K562 (cell line): Measurements from ENCODE around the gene FAM78A. TPM values are rescaled to one million over a fixed set of nuclear protein-coding genes. Genes with fewer than 3 reads are reported as not detected.

Source experiments
- ATAC-seq: fragments of 200-7000 bp; cut with Tn5 transposase; 3 replicates; pipeline ENCODE4 v1.9.1; 2020; ENCODE audit warnings: moderate library complexity
- BruUV-seq: library from RNA; stranded (reverse); fragments of 400-500 nt; replicated peaks from 2 replicates; lab custom pipeline; 2021; lab: Mats Ljungman, UMichigan
- CTCF ChIA-PET: fragments of 300-600 bp; formaldehyde crosslinking; extraction: SDS; loops from one replicate; lab custom pipeline; 2021; ENCODE audit warnings: low intra/inter-chr PET ratio; lab: Yijun Ruan, JAX
- POLR2A ChIA-PET: fragments of 300-600, 350-650 bp; sonication (Branson Sonifier 250); formaldehyde crosslinking; extraction: SDS; loops from one replicate; lab custom pipeline; 2021; ENCODE audit warnings: antibody characterized with exemption, inconsistent platforms; lab: Yijun Ruan, JAX
- DNase-seq, 4 experiments: peaks; one replicate each; pipeline versions ENCODE4 v3.0.0 to v3.0.0-alpha.2; 2011 to 2018; ENCODE audit warnings: low spot score in 3 of 4, mixed read lengths in 3 of 4; ENCODE audit errors: extremely low read depth in 1 of 4
- FAIRE-seq: peaks from 2 replicates; lab custom pipeline; 2011; peaks lifted over from hg19 to GRCh38; lab: Jason Lieb, UNC
- H2AFZ ChIP-seq: 2 replicates; pipeline ENCODE4 v1.6.0; 2011; ENCODE audit warnings: low read depth, low read length, control low read depth, inconsistent platforms
- H3K27ac ChIP-seq: fragments of 200-600 bp; 3 replicates; pipeline ENCODE4 v1.8.0; 2011; ENCODE audit warnings: low read depth, mild to moderate bottlenecking, control low read depth, inconsistent platforms, low read length, moderate library complexity, mixed read lengths; ENCODE audit errors: extremely low read depth
- H3K27me3 ChIP-seq, 2 experiments: fragments of 300-600 bp in 1 of 2; 2 replicates in 1 of 2; 3 replicates in 1 of 2; pipeline versions ENCODE4 v1.6.0 to v1.8.0; 2011; ENCODE audit warnings: inconsistent platforms in 2 of 2, low read length in 2 of 2, mild to moderate bottlenecking in 1 of 2, mixed read lengths in 1 of 2, moderate library complexity in 1 of 2; ENCODE audit not compliant: control insufficient read depth in 2 of 2, insufficient read depth in 2 of 2
- H3K36me3 ChIP-seq: fragments of 300-600 bp; 3 replicates; pipeline ENCODE4 v1.8.0; 2011; ENCODE audit warnings: mild to moderate bottlenecking, low read length, inconsistent platforms; ENCODE audit not compliant: control insufficient read depth, insufficient read depth
- H3K4me1 ChIP-seq, 2 experiments: fragments of 200-600 bp in 1 of 2; replicated peaks in 1 of 2; 2 replicates in 1 of 2; 3 replicates in 1 of 2; pipeline versions ENCODE4 v1.5.1 to v1.8.0; 2011; ENCODE audit warnings: inconsistent platforms in 2 of 2, low read length in 2 of 2, mild to moderate bottlenecking in 1 of 2, mixed read lengths in 1 of 2, moderate library complexity in 1 of 2; ENCODE audit not compliant: control insufficient read depth in 2 of 2, insufficient read depth in 2 of 2
- H3K4me2 ChIP-seq: 2 replicates; pipeline ENCODE4 v1.6.1; 2011; ENCODE audit warnings: low read length, control low read depth, inconsistent platforms, mixed read lengths; ENCODE audit not compliant: insufficient read depth
- H3K4me3 ChIP-seq: fragments of 200-600 bp; sonication (generic), shearing (Covaris generic); 2 replicates; pipeline ENCODE4 v1.5.1; 2016; ENCODE audit warnings: control low read depth, inconsistent platforms
- H3K79me2 ChIP-seq: fragments of 200-600 bp; 3 replicates; pipeline ENCODE4 v1.8.0; 2011; ENCODE audit warnings: low read length, inconsistent platforms; ENCODE audit not compliant: control insufficient read depth, insufficient read depth
- H3K9ac ChIP-seq, 2 experiments: 2 replicates each; pipeline versions ENCODE4 v1.6.0 to v1.6.1; 2011; ENCODE audit warnings: low read depth in 2 of 2, low read length in 2 of 2, control low read depth in 1 of 2, inconsistent platforms in 1 of 2, mild to moderate bottlenecking in 1 of 2, mixed read lengths in 1 of 2; ENCODE audit not compliant: insufficient read depth in 1 of 2
- H3K9me1 ChIP-seq: one replicate; pipeline ENCODE4 v1.6.0; 2011; ENCODE audit warnings: inconsistent platforms, mild to moderate bottlenecking, low read length, moderate library complexity; ENCODE audit not compliant: control insufficient read depth, insufficient read depth
- H3K9me3 ChIP-seq: replicated peaks from 2 replicates; pipeline ENCODE4 v1.5.1; 2011; ENCODE audit warnings: low read depth, low read length, inconsistent platforms; ENCODE audit not compliant: control insufficient read depth, insufficient read depth
- H4K20me1 ChIP-seq: replicated peaks from 2 replicates; pipeline ENCODE4 v1.6.1; 2011; ENCODE audit warnings: low read length, inconsistent platforms, mixed read lengths; ENCODE audit not compliant: control insufficient read depth, insufficient read depth
- HNRNPH1 ChIP-seq: fragments of 200-400 bp; formaldehyde crosslinking; optimal IDR thresholded peaks from 2 replicates; pipeline ENCODE3; 2017; ENCODE audit warnings: low read depth, mild to moderate bottlenecking, low read length, moderate library complexity
- KDM2B ChIP-seq: fragments of 250-450 bp; sonication (Bioruptor Pico); IDR thresholded peaks from 2 replicates; pipeline ENCODE4 v1.8.0; 2021; ENCODE audit warnings: mild to moderate bottlenecking, moderate library complexity
- NR4A1 ChIP-seq, 2 experiments: fragments of 250-450 bp in 1 of 2; fragments of 450-650 bp in 1 of 2; sonication (Bioruptor Pico) in 1 of 2; IDR thresholded peaks; 2 replicates each; pipeline versions ENCODE4 v1.4.0 to v1.6.1; 2016 to 2020; ENCODE audit warnings: mild to moderate bottlenecking in 2 of 2, missing compliant biosample characterization in 1 of 2, missing genetic modification characterization in 1 of 2, moderate library complexity in 1 of 2
- POLR2A ChIP-seq: fragments of 450-650 bp; conservative IDR thresholded peaks from 2 replicates; pipeline ENCODE4 v1.6.1; 2016
- POLR2B ChIP-seq: fragments of 450-650 bp; IDR thresholded peaks from 2 replicates; pipeline ENCODE4 v1.6.1; 2018; ENCODE audit warnings: low read depth; ENCODE audit not compliant: partially characterized antibody
- SNRNP70 ChIP-seq: fragments of 200-400 bp; formaldehyde crosslinking; optimal IDR thresholded peaks from 2 replicates; pipeline ENCODE3; 2017; ENCODE audit warnings: low read depth, low read length
- ZNF583 ChIP-seq: fragments of 250-450 bp; sonication (Bioruptor Pico); IDR thresholded peaks from 2 replicates; pipeline ENCODE4 v1.4.0; 2020
- ZNF76 ChIP-seq: fragments of 250-450 bp; sonication (Bioruptor Pico); IDR thresholded peaks from 2 replicates; pipeline ENCODE4 v1.4.0; 2020; ENCODE audit warnings: mild to moderate bottlenecking, moderate library complexity, borderline replicate concordance
- WGBS: fragments of 100-300 bp; shearing (Covaris generic); methylation state at CpG from one replicate; pipeline ENCODE4 v1.1.6; 2016; ENCODE audit warnings: low coverage, mixed read lengths; ENCODE audit not compliant: insufficient coverage; ENCODE audit errors: missing lambda C conversion rate; 5-methylcytosine and 5-hydroxymethylcytosine counted together
- in situ Hi-C: fragments of 300-500 bp; cut with MboI; formaldehyde crosslinking; loops from 4 replicates; pipeline ENCODE4 v1.15.0; 2018; ENCODE audit warnings: inconsistent platforms, mixed read lengths
- intact Hi-C: fragments of 100-400 bp; cut with micrococcal nuclease; formaldehyde crosslinking; loops from 2 replicates; pipeline ENCODE4 v1.14.2; 2022
- polyA plus RNA-seq, 8 experiments: library from polyadenylated mRNA; depleted of rRNA in 4 of 8; stranded (reverse) in 5 of 8; unstranded in 3 of 8; fragments of >200 nt; fragmentation: Nextera tagmentation in 2 of 8; fragmentation: Illumina TruSeq in 1 of 8; extraction: Ambion mirVana in 2 of 8; extraction: Trizol in 1 of 8; gene quantifications; 2 replicates each; pipeline versions ENCODE4 v1.2.1 to v1.2.3, GENCODE V29; 2011 to 2014; ENCODE audit warnings: inconsistent platforms in 1 of 8, missing spikeins in 1 of 8
- total RNA-seq, 7 experiments: library from RNA; depleted of rRNA in 6 of 7; stranded (reverse); fragments of >200 nt in 6 of 7; fragmentation: Illumina TruSeq in 2 of 7; extraction: Trizol in 2 of 7; gene quantifications; 2 replicates each; pipeline versions ENCODE4 v1.2.1 to v1.2.3, GENCODE V29; 2011 to 2021; ENCODE audit warnings: low replicate concordance in 1 of 7
- TF ChIP-seq, protein P1 (sequence below): fragments of 450-650 bp; IDR thresholded peaks from 2 replicates; pipeline ENCODE4 v1.6.1; 2016; ENCODE audit warnings: antibody characterized with exemption

The FAM78A gene
- total and polyA plus RNA-seq, 9 of the 15 experiments (the other 6 are each of a cell fraction or from before 2014, with no cell fraction given) = 0.56 to 103 (median 55.2) TPM

- BruUV-seq = no TSS peak
- H3K9ac ChIP-seq = no peak overlapping the region
- H3K4me3 ChIP-seq = no peak overlapping the region
- ChIA-PET POLR2A (interaction anchor here (0.7 to 11.5 kb wide), 6 partner anchors 11 to 93 kb away, joined by 3 to 156 read pairs (median 44); partner anchors contain the start of gene NUP214), CTCF (no interaction called here)
- H3K9me1 ChIP-seq = peaks cover 4% of the 10 kb centered on the region
- H3K4me2 ChIP-seq = no peak overlapping the region
- no peaks in the 10 kb centered on the region; the same call in 1 of the 2 replicates for H4K20me1 ChIP-seq
- TF ChIP-seq POLR2A = no peak
- TF ChIP-seq, protein P1, sequence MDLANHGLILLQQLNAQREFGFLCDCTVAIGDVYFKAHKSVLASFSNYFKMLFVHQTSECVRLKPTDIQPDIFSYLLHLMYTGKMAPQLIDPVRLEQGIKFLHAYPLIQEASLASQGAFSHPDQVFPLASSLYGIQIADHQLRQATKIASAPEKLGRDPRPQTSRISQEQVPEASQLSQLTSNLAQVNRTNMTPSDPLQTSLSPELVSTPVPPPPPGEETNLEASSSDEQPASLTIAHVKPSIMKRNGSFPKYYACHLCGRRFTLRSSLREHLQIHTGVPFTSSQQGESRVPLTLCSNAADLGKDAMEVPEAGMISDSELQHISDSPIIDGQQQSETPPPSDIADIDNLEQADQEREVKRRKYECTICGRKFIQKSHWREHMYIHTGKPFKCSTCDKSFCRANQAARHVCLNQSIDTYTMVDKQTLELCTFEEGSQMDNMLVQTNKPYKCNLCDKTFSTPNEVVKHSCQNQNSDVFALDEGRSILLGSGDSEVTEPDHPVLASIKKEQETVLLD = no peak
- TF ChIP-seq ZNF76 (CRISPR knock-in tag) = no peak
- TF ChIP-seq POLR2B = no peak
- no peak for TF ChIP-seq SNRNP70
- no peak for TF ChIP-seq NR4A1 (CRISPR knock-in tag; IDR thresholded peaks at IDR 0.05)
- no peak for TF ChIP-seq NR4A1 (tag; IDR thresholded peaks at IDR 0.05)
- no peak for TF ChIP-seq HNRNPH1
- TF ChIP-seq KDM2B (CRISPR knock-in tag) = no peak
- no peak for TF ChIP-seq ZNF583 (CRISPR knock-in tag)
- in situ Hi-C loops = loop anchor here (10.0 kb wide), 1 partner anchor 116 kb away; no protein-coding TSS in a partner anchor
- intact Hi-C loops = no loop called here
- peaks cover 89% of the 10 kb centered on the region for H3K36me3 ChIP-seq
- H3K27ac ChIP-seq = no peak overlapping the region
- H2AFZ ChIP-seq = no peak overlapping the region
- H3K27me3 ChIP-seq = no peaks in the 10 kb centered on the region
- ATAC-seq = peak; percentile 16
- no peak for FAIRE-seq
- H3K4me1 ChIP-seq = peaks cover 0 to 16% of the 10 kb centered on the region in 2 experiments; a peak in 3 of 5 replicates
- H3K79me2 ChIP-seq = no peaks in the 10 kb centered on the region
- peak in 3 of 4 experiments; percentile 64 to 77 (median 77) for DNase-seq
- 39% methylated on average over 5 of the region's 5 CpGs for WGBS
- no peaks in the 10 kb centered on the region for H3K9me3 ChIP-seq
Observed at GRCh38 chr9:131218370-131218769, 57.9 kb downstream of the FAM78A start.
